BJ (cell line): ENCODE data around the gene LUC7L. TPM values are rescaled to one million over a fixed set of nuclear protein-coding genes. Genes with fewer than 3 reads are reported as not detected.

Experiments used
- CTCF ChIA-PET: fragments of 350-600 bp; formaldehyde crosslinking; extraction: SDS; loops from one replicate; lab custom pipeline; 2021; ENCODE audit warnings: antibody characterized with exemption, inconsistent platforms; lab: Yijun Ruan, JAX
- POLR2A ChIA-PET: fragments of 300-600 bp; sonication (Branson Sonifier 250); formaldehyde crosslinking; extraction: SDS; loops from one replicate; lab custom pipeline; 2021; ENCODE audit warnings: antibody characterized with exemption; lab: Charles Lee
- DNase-seq: peaks from one replicate; pipeline ENCODE4 v3.0.0-alpha.2; 2011; ENCODE audit warnings: low read depth
- H3K27me3 ChIP-seq: 2 replicates; pipeline ENCODE4 v1.6.0; 2011; ENCODE audit warnings: low read length; ENCODE audit not compliant: control insufficient read depth, insufficient read depth
- H3K36me3 ChIP-seq: 2 replicates; pipeline ENCODE4 v1.5.1; 2011; ENCODE audit warnings: low read length; ENCODE audit not compliant: control insufficient read depth, insufficient read depth
- H3K4me3 ChIP-seq: 2 replicates; pipeline ENCODE4 v1.5.1; 2011; ENCODE audit warnings: low read depth, mild to moderate bottlenecking, control low read depth, low read length
- polyA plus RNA-seq: library from polyadenylated mRNA; depleted of rRNA; stranded (reverse); fragments of >200 nt; gene quantifications from 2 replicates; pipeline ENCODE4 v1.2.3, GENCODE V29; 2011
- TF ChIP-seq, protein P1 (sequence below): IDR thresholded peaks from 2 replicates; pipeline ENCODE4 v1.5.1; 2011; ENCODE audit warnings: low read depth, mild to moderate bottlenecking, control low read depth, inconsistent platforms, low read length, moderate library complexity; ENCODE audit not compliant: insufficient read depth

The LUC7L gene
- polyA plus RNA-seq, 1 experiment, result 23.3 TPM

DNA sequence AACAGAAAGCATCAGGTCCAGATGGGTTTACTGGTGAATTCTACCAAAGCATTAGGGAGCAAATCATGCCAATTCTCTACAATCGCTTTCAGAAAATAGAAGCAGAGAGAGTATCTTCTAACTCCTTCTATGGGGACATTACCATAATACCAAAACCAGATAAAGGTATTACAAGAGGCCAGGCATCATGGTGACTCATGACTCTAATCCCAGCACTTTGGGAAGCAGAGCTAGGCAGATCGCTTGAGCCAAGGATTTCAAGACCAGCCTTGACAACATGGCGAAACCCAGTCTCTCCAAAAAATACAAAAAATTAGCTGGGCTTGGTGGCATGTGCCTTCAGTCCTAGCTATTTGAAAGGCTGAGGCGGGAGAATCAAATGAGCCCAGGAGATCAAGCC, 26.0 kb downstream of the LUC7L start:
- TF ChIP-seq, protein P1, sequence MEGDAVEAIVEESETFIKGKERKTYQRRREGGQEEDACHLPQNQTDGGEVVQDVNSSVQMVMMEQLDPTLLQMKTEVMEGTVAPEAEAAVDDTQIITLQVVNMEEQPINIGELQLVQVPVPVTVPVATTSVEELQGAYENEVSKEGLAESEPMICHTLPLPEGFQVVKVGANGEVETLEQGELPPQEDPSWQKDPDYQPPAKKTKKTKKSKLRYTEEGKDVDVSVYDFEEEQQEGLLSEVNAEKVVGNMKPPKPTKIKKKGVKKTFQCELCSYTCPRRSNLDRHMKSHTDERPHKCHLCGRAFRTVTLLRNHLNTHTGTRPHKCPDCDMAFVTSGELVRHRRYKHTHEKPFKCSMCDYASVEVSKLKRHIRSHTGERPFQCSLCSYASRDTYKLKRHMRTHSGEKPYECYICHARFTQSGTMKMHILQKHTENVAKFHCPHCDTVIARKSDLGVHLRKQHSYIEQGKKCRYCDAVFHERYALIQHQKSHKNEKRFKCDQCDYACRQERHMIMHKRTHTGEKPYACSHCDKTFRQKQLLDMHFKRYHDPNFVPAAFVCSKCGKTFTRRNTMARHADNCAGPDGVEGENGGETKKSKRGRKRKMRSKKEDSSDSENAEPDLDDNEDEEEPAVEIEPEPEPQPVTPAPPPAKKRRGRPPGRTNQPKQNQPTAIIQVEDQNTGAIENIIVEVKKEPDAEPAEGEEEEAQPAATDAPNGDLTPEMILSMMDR, result no peak
- H3K4me3 ChIP-seq, result no peak overlapping the region
- no peaks in the 10 kb centered on the region for H3K27me3 ChIP-seq
- peaks cover 15% of the 10 kb centered on the region for H3K36me3 ChIP-seq
- POLR2A ChIA-PET, result no interaction called here
- CTCF ChIA-PET, result interaction anchor here (0.9 kb wide), 1 partner anchor 14 kb away, joined by 3 read pairs; no protein-coding TSS in a partner anchor
- no peak for DNase-seq

DNA sequence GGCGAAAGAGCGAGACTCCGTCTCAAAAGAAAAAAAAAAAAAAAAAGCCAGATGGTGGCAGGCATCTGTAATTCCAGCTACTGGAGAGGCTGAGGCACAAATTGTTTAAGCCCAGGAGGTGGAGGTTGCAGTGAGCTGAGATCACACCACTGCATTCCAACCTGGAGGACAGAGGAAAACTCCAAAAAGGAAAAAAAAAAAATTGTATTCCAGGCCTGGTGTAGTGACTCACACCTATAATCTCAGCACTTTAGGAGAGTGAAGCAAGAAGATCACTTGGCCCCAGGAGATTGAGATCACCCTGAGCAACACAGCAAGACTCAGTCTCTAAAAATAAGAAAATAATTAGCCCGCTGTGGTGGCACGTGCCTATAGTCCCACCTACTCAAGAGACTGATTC, 28.9 kb downstream of the LUC7L start:
- ChIA-PET CTCF (no interaction called here), POLR2A (interaction anchor here (0.6 kb wide), 1 partner anchor 20 kb away, joined by 13 read pairs; no protein-coding TSS in a partner anchor)
- TF ChIP-seq, protein P1, result no peak
- peaks cover 18% of the 10 kb centered on the region for H3K36me3 ChIP-seq
- DNase-seq, result peak; percentile 52
- H3K27me3 ChIP-seq, result no peaks in the 10 kb centered on the region
- H3K4me3 ChIP-seq, result no peak overlapping the region

DNA sequence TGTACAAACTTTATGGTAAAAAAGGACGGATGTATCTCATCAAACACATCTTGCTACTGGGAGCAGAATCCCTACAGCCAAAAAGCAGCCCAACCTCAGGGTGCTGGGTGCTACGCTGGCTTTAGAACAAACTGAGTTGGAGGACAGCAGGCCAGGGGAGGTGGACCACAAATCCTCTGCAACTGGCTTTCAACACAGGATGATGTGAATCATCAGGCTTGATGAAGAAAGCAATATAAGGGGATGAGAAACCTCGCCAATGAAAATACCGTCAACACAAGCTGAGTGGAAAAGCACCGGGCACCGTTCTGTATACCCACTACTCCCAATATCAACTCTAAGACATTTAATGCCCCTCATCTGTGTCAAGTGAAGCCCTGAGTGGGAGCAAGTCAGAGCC, 34.7 kb downstream of the LUC7L start:
- ChIA-PET CTCF (interaction anchor here (1.3 kb wide), 1 partner anchor 87 kb away, joined by 5 read pairs; no protein-coding TSS in a partner anchor), POLR2A (no interaction called here)
- DNase-seq, result no peak
- H3K4me3 ChIP-seq, result no peak overlapping the region
- no peaks in the 10 kb centered on the region for H3K27me3 ChIP-seq
- H3K36me3 ChIP-seq, result peaks cover 43% of the 10 kb centered on the region
- TF ChIP-seq, protein P1, result no peak

DNA sequence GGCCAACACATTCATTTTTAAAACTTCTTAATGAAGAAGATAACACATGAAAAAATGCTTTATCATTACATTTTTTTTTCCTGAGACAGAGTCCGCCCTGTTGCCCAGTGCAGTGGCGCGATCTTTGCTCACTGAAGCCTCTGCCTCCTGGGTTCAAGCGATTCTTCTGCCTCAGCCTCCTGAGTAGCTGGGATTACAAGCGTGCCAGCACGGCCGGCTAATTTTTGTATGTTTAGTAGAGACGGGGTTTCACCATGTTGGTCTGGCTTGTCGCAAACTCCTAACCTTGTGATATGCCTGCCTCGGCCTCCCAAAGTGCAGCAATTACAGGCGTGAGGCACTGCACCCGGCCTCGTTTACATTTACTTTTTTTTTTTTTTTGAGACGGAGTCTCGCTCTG, 35.8 kb downstream of the LUC7L start:
- no peak overlapping the region for H3K4me3 ChIP-seq
- peaks cover 51% of the 10 kb centered on the region for H3K36me3 ChIP-seq
- TF ChIP-seq, protein P1, result no peak
- no peaks in the 10 kb centered on the region for H3K27me3 ChIP-seq
- CTCF ChIA-PET, result interaction anchor here (1.3 to 2.6 kb wide), 2 partner anchors 86 to 128 kb away, joined by 3 to 6 read pairs; no protein-coding TSS in a partner anchor
- no peak for DNase-seq
- POLR2A ChIA-PET, result no interaction called here

DNA sequence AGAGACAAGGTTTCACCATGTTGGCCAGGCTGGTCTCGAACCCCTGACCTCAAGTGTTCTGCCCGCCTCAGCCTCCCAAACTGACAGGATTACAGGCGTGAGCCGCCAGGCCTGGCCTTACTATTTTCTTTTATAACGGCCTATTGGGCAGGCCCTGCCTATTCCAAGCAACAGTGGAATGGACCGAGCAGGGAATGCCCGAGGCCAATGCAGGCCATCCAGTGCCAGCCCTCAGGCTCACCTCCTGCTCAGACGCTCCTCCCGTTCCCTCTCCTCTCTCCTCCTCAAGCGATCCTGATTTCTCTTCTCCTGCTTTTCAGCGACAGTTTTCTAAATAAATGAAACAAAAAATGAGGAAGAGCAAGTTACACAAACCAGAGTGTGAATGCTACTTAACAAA, 36.6 kb downstream of the LUC7L start:
- TF ChIP-seq, protein P1, result no peak
- H3K36me3 ChIP-seq, result peaks cover 50% of the 10 kb centered on the region
- CTCF ChIA-PET, result interaction anchor here (1.2 to 2.6 kb wide), 3 partner anchors 11 to 127 kb away, joined by 3 to 7 read pairs (median 6); no protein-coding TSS in a partner anchor
- DNase-seq, result no peak
- no peak overlapping the region for H3K4me3 ChIP-seq
- no peaks in the 10 kb centered on the region for H3K27me3 ChIP-seq
- POLR2A ChIA-PET, result no interaction called here
